ENCODE results near the gene LGALS3BP.
"Not testable (repeated sequence)": the region's sequence is repeated elsewhere in the genome, so short reads cannot be mapped to it uniquely, and the experiment has no call there.

The LGALS3BP gene

GRCh38 chr17:78962984-78963348 is 16.8 kb downstream of the LGALS3BP start:
- DNase-seq (ENCODE audit: low spot score): not testable (repeated sequence)

- no peak for DNase-seq (ENCODE audit: low spot score)
Measured at GRCh38 chr17:78962345-78962983, 17.3 kb downstream of the LGALS3BP start.

GRCh38 chr17:78961571-78961970 is 18.2 kb downstream of the LGALS3BP start:
- DNase-seq (ENCODE audit: low spot score): no peak

- no peak for DNase-seq (ENCODE audit: low spot score)
Measured at GRCh38 chr17:78960928-78961327, 18.8 kb downstream of the LGALS3BP start.

GRCh38 chr17:78959803-78960202 is 19.9 kb downstream of the LGALS3BP start:
- DNase-seq (ENCODE audit: low spot score): no peak

GRCh38 chr17:78958641-78959127 is 21.0 kb downstream of the LGALS3BP start:
- no peak for DNase-seq (ENCODE audit: low spot score)

- no peak for DNase-seq (ENCODE audit: low spot score)
Measured at GRCh38 chr17:78957128-78957527, 22.6 kb downstream of the LGALS3BP start.

- DNase-seq (ENCODE audit: low spot score): no peak
Measured at GRCh38 chr17:78956254-78956653, 23.5 kb downstream of the LGALS3BP start.

GRCh38 chr17:78954684-78955083 is 25.0 kb downstream of the LGALS3BP start:
- DNase-seq (ENCODE audit: low spot score): no peak

GRCh38 chr17:78953356-78954350 is 26.1 kb downstream of the LGALS3BP start:
- no peak for DNase-seq (ENCODE audit: low spot score)

GRCh38 chr17:78952706-78953105 is 27.0 kb downstream of the LGALS3BP start:
- no peak for DNase-seq (ENCODE audit: low spot score)

GRCh38 chr17:78951967-78952551 is 27.7 kb downstream of the LGALS3BP start:
- no peak for DNase-seq (ENCODE audit: low spot score)

GRCh38 chr17:78950870-78951269 is 28.9 kb downstream of the LGALS3BP start:
- no peak for DNase-seq (ENCODE audit: low spot score)

- no peak for DNase-seq (ENCODE audit: low spot score)
Measured at GRCh38 chr17:78947235-78948149, 32.2 kb downstream of the LGALS3BP start.

GRCh38 chr17:78946631-78947030 is 33.1 kb downstream of the LGALS3BP start:
- no peak for DNase-seq (ENCODE audit: low spot score)

- no peak for DNase-seq (ENCODE audit: low spot score)
Measured at GRCh38 chr17:78946131-78946530, 33.6 kb downstream of the LGALS3BP start.

- DNase-seq (ENCODE audit: low spot score): not testable (repeated sequence)
Measured at GRCh38 chr17:78945455-78945854, 34.3 kb downstream of the LGALS3BP start.

GRCh38 chr17:78944956-78945355 is 34.8 kb downstream of the LGALS3BP start:
- DNase-seq (ENCODE audit: low spot score): no peak

GRCh38 chr17:78944026-78944425 is 35.7 kb downstream of the LGALS3BP start:
- no peak for DNase-seq (ENCODE audit: low spot score)

- no peak for DNase-seq (ENCODE audit: low spot score)
Measured at GRCh38 chr17:78940708-78941107, 39.0 kb downstream of the LGALS3BP start.

GRCh38 chr17:78940258-78940657 is 39.5 kb downstream of the LGALS3BP start:
- no peak for DNase-seq (ENCODE audit: low spot score)

GRCh38 chr17:78939615-78940014 is 40.1 kb downstream of the LGALS3BP start:
- DNase-seq (ENCODE audit: low spot score): no peak
